Stimulated activated CD4-positive, alpha-beta T cell treated with anti-CD3 and anti-CD28 coated beads, Interleukin-15, amount 100 ng/mL, for 1 hour (primary cell): ENCODE measurements around the gene CRB1.

Source experiments
- DNase-seq, 2 donors: peaks; one replicate each; pipeline ENCODE4 v3.0.0-alpha.2; 2020; ENCODE audit warnings: low read depth in 1 of 2, low spot score in 1 of 2

The CRB1 gene

DNA sequence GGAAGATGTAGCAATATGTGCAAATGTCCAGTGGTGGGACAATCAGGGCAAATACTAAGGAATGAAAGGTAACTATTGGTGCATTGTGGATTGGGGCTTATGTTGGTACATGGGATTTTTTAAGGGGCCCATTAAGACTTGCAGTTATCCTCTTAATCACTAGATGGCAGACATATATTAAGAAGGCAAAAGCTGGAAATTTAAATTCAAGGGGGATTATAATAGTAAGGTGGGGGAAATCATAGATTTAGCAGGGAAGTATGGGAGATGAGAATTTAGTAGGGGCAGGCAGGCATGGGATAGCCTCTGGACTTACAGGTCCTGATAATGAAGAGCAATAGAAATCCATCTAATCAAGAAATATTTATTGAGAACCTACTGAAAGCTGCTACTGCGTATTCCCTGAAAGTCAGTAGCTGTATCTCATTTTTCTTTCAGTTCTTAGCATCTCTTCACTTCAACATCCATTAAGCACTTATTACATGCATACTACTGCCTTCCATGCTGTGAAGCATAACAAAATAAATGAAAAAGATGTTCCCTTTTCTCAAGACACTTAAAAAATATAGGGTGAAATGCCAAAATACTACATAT lies 251.8 kb downstream of the CRB1 start:
- DNase-seq: no peak

DNA sequence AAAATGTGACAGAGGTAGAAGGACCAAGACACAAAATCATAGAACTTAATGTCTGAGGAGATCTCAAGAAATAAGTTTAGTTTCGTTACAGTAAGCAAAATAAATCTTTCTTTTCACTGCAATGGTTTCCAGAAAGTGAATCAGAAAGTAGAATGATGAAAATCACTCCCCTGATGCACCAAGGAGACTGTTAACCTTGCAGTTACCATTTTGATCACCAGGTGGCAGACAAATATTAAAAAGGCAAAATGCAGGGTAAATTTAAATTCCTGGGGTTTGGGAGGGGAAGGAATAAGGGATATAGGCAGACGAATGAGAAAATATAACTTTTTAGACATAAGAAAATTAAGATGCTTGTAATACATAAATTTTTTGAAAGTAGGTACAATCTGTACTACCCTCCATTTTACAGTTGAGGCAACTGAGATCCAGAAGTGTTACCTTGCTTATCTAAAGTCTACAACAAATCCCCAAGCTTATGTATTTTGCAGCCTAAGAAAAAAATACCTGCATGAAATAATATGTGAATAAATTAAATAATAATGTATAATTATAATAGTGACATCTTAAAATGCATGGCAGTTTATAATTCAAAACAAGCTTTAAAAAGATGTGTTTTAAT lies 253.2 kb downstream of the CRB1 start:
- DNase-seq: no peak

DNA sequence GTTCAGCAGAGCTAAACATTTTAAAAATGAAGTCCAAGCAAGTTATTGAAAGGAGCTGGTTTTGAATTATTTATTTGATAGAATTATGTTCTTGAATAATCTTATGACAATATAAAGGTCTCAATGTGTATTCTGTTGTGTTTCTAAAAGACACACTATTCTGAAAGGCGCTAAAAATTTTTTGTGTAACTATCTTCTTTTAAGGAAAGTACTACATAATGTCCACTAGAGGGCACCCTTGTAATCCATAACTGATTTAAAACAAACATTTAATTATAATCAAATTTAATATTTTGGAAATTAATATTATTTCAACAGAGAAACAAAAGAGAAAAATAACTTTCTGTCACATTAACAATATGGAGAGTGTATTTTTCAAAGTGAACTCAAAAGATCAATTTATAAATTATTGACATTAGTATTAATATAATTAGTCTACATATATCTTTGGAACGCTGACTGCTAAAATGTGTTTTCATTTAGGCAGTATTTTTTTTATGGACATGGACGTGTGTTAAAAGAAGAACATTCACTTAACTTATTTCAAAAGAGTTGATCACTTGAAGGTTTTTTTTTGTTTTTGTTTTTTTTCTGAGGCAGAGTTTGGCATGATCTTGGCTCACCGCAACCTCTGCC lies 258.8 kb downstream of the CRB1 start:
- DNase-seq: no peak
